ENCODE data around the gene TRPC4.

DNA sequence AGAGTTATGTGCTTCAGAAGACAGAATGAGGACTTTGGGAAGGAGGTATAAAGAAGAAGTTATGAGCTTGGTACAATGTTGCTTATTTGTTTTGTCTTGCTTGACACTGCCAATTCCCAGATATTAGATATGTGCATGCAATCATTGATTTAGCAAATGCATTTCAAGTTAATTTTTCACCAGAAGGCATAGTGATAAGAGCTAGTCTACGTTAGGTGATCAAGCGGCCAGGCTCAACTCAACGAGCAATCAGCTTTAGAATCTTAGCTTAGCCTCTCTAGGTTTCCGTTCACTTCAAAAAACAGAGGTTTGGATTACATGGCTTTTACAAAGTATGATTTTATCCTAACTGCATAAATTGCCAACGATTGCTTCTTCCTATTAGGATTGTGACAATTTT, 189.4 kb downstream of the TRPC4 start:
- TF ChIP-seq, protein P1, sequence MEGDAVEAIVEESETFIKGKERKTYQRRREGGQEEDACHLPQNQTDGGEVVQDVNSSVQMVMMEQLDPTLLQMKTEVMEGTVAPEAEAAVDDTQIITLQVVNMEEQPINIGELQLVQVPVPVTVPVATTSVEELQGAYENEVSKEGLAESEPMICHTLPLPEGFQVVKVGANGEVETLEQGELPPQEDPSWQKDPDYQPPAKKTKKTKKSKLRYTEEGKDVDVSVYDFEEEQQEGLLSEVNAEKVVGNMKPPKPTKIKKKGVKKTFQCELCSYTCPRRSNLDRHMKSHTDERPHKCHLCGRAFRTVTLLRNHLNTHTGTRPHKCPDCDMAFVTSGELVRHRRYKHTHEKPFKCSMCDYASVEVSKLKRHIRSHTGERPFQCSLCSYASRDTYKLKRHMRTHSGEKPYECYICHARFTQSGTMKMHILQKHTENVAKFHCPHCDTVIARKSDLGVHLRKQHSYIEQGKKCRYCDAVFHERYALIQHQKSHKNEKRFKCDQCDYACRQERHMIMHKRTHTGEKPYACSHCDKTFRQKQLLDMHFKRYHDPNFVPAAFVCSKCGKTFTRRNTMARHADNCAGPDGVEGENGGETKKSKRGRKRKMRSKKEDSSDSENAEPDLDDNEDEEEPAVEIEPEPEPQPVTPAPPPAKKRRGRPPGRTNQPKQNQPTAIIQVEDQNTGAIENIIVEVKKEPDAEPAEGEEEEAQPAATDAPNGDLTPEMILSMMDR (IDR thresholded peaks at IDR 0.05; ENCODE audit: low read length) = no peak
- no peak for TF ChIP-seq EZH2phosphoT487 (IDR thresholded peaks at IDR 0.05; ENCODE audit: low read length)

All from MM.1S (cell line).